Heart left ventricle (tissue), 16 donors: ENCODE data around the gene TNNI3. TPM values are rescaled to one million over a fixed set of nuclear protein-coding genes. Genes with fewer than 3 reads are reported as not detected.

Experiments
- ATAC-seq, 4 donors: fragments of 200-7000 bp; cut with Tn5 transposase; one replicate each; pipeline ENCODE4 v1.9.1; 2020 to 2022; ENCODE audit warnings: moderate library complexity in 4 of 4, mild to moderate bottlenecking in 3 of 4, moderate number of reproducible peaks in 1 of 4
- DNase-seq, 5 donors: peaks; one replicate each; pipeline ENCODE4 v3.0.0-alpha.2; 2020
- H3K27ac ChIP-seq, 12 donors: fragments of 200-600 bp; sonication (generic) in 4 of 12; one replicate each; pipeline versions ENCODE4 v1.5.0 to v1.8.0; 2016 to 2022; ENCODE audit warnings: mild to moderate bottlenecking in 2 of 12
- H3K27me3 ChIP-seq, 9 donors: fragments of 200-600 bp; sonication (generic) in 2 of 9; one replicate each; pipeline versions ENCODE4 v1.5.1 to v1.8.0; 2016 to 2022; ENCODE audit warnings: mild to moderate bottlenecking in 3 of 9
- H3K36me3 ChIP-seq, 9 donors: fragments of 200-600 bp; sonication (generic) in 2 of 9; one replicate each; pipeline versions ENCODE4 v1.5.0 to v1.8.0; 2018 to 2022; ENCODE audit warnings: mild to moderate bottlenecking in 2 of 9
- H3K4me1 ChIP-seq, 12 donors: fragments of 200-600 bp; sonication (generic) in 4 of 12; one replicate each; pipeline versions ENCODE4 v1.5.0 to v1.8.0; 2016 to 2022; ENCODE audit warnings: mild to moderate bottlenecking in 3 of 12
- H3K4me3 ChIP-seq, 12 donors: fragments of 200-600 bp; sonication (generic) in 4 of 12; one replicate each; pipeline versions ENCODE4 v1.5.0 to v1.8.0; 2017 to 2022; ENCODE audit warnings: mild to moderate bottlenecking in 9 of 12, moderate library complexity in 4 of 12
- H3K9me3 ChIP-seq, 12 donors: fragments of 200-600 bp; sonication (generic) in 4 of 12; one replicate each; pipeline versions ENCODE4 v1.5.0 to v1.8.0; 2016 to 2022; ENCODE audit warnings: mild to moderate bottlenecking in 1 of 12
- CTCF ChIP-seq, 12 donors: fragments of 200-600 bp; sonication (generic) in 4 of 12; IDR thresholded peaks; one replicate each; pipeline versions ENCODE4 v1.5.0 to v1.8.0; 2018 to 2022; ENCODE audit warnings: antibody characterized with exemption in 12 of 12, mild to moderate bottlenecking in 5 of 12
- POLR2A ChIP-seq, 2 donors: fragments of 450-650 bp; IDR thresholded peaks; one replicate each; pipeline ENCODE4 v1.6.1; 2017; ENCODE audit warnings: antibody characterized with exemption in 2 of 2, mild to moderate bottlenecking in 2 of 2, moderate library complexity in 2 of 2
- WGBS, 4 donors: extraction: QIAGEN DNeasy Blood & Tissue Kit in 2 of 4; methylation state at CpG; one replicate each; pipeline versions ENCODE4 v1.1.5 to v1.1.7; 2013 to 2018; 5-methylcytosine and 5-hydroxymethylcytosine counted together
- intact Hi-C, 10 donors: fragments of 100-400 bp; cut with DNase I; formaldehyde crosslinking; loops; one replicate each; pipeline versions ENCODE4 v1.11.1 to v1.14.2; 2022
- polyA plus RNA-seq, 2 donors: library from polyadenylated mRNA; stranded (reverse); fragments of 200-250 nt; gene quantifications; one replicate each; pipeline ENCODE4 v1.2.3, GENCODE V29; 2013
- total RNA-seq, 9 donors: library from RNA; depleted of rRNA in 2 of 9; stranded (reverse); fragments of >200 nt in 2 of 9; fragmentation: NEBNext Ultra II Directional in 3 of 9; extraction: Animal tissue kit (Norgen Biotek cat#: 25700) in 3 of 9; gene quantifications; one replicate each; pipeline versions ENCODE4 v1.1.0 to v1.2.4, GENCODE V29; 2016 to 2023
- donor health status: ischemic (EF 13 %, LVEDD 7.1; RV severe dilation, severe dysfunction).
- donor health status: healthy with polysubstance abuse.
- donor health status: DM: no; HTN: yes; CAD: no.
- donor health status: DM: no; HTN: no; CAD: no.
- donor health status: ischemic (EF 25% LVEDD 6.9; RV normal size, moderate dysfunction).
- donor health status: ischemic (EF 25% LVEDD 5.7; RV mildly dilated, moderate dysfunction).
- donor health status: healthy.
- donor health status: DM: yes; HTN: yes; CAD: no.
- donor health status: ischemic (EF 35%, LVEDD 5.7; RV mildly dilated, moderate dysfunction).
- donor health status: nonischemic (EF 11% LVEDD 7.7; RV severe dilation, severe dysfunction).
- donor health status: DM: yes; HTN: yes; CAD: no.
- donor health status: PGD.
- donor health status: ischemic (EF 29% LVEDD 5.4; RV normal size, mild dysfunction).
- donor health status: nonischemic (EF 23%, LVEDD 6.1; RV moderate dilation, normal function).

The TNNI3 gene
- total and polyA plus RNA-seq, 11 donors: 1,912 to 34,502 (median 9,662) TPM

GRCh38 chr19:55199620-55200204 lies 42.2 kb upstream of the TNNI3 start:
- Histone ChIP-seq H3K27ac (no peak overlapping the region), H3K4me3 (no peak overlapping the region), H3K27me3 (no peaks in the 10 kb centered on the region), H3K9me3 (no peaks in the 10 kb centered on the region), H3K4me1 (no peaks in the 10 kb centered on the region), H3K36me3 (no peaks in the 10 kb centered on the region)
- WGBS, 4 donors: 51 to 67% (median 62%) methylated on average over 3 to 5 of the region's 5 CpGs
- TF ChIP-seq POLR2A (IDR thresholded peaks at IDR 0.05): no peak
- no peak for TF ChIP-seq CTCF (IDR thresholded peaks at IDR 0.05)
- intact Hi-C loops: no loop called here
- ATAC-seq: no peak
- peak in 1 of 5 donors; percentile 28 for DNase-seq

- no peaks in the 10 kb centered on the region for H3K27me3 ChIP-seq
- intact Hi-C loops: no loop called here
- WGBS, 4 donors: 52 to 59% (median 56%) methylated on average over 4 to 5 of the region's 5 CpGs
Measured at GRCh38 chr19:55198651-55199050, 41.1 kb upstream of the TNNI3 start.

GRCh38 chr19:55197528-55197927 lies 40.0 kb upstream of the TNNI3 start:
- no peak for ATAC-seq
- 62 to 68% (median 66%) methylated on average over 4 of the region's 4 CpGs for WGBS, 4 donors
- H3K27me3 ChIP-seq: no peaks in the 10 kb centered on the region

More at GRCh38 chr19:55198651-55199050, 41.1 kb upstream of the TNNI3 start:
- no peaks in the 10 kb centered on the region for H3K36me3 ChIP-seq
- TF ChIP-seq POLR2A (IDR thresholded peaks at IDR 0.05): no peak
- no peak for TF ChIP-seq CTCF (IDR thresholded peaks at IDR 0.05)
- H3K4me1 ChIP-seq: no peaks in the 10 kb centered on the region
- ATAC-seq (no peak), DNase-seq (peak in 1 of 5 donors; percentile 10)
- no peak overlapping the region for H3K27ac ChIP-seq
- H3K4me3 ChIP-seq: no peak overlapping the region
- H3K9me3 ChIP-seq: no peaks in the 10 kb centered on the region

GRCh38 chr19:55196803-55197202 lies 39.3 kb upstream of the TNNI3 start:
- Histone ChIP-seq H3K27me3 (no peaks in the 10 kb centered on the region), H3K9me3 (no peaks in the 10 kb centered on the region), H3K4me3 (no peak overlapping the region), H3K27ac (no peak overlapping the region), H3K4me1 (no peaks in the 10 kb centered on the region), H3K36me3 (no peaks in the 10 kb centered on the region)
- intact Hi-C loops: no loop called here
- ATAC-seq (no peak), DNase-seq (no peak)
- TF ChIP-seq CTCF (IDR thresholded peaks at IDR 0.05) (no peak), POLR2A (IDR thresholded peaks at IDR 0.05) (no peak)
- WGBS, 4 donors: 81 to 89% (median 89%) methylated on average over 10 of the region's 10 CpGs

More at GRCh38 chr19:55197528-55197927, 40.0 kb upstream of the TNNI3 start:
- H3K36me3 ChIP-seq: no peaks in the 10 kb centered on the region
- TF ChIP-seq CTCF (IDR thresholded peaks at IDR 0.05): no peak
- TF ChIP-seq POLR2A (IDR thresholded peaks at IDR 0.05): no peak
- no peak overlapping the region for H3K27ac ChIP-seq
- no peaks in the 10 kb centered on the region for H3K4me1 ChIP-seq
- no peaks in the 10 kb centered on the region for H3K9me3 ChIP-seq
- H3K4me3 ChIP-seq: no peak overlapping the region
- no peak for DNase-seq
- intact Hi-C loops: no loop called here
